MCF 10A (cell line): Measurements from ENCODE around the gene FNDC8. TPM values are rescaled to one million over a fixed set of nuclear protein-coding genes. Genes with fewer than 3 reads are reported as not detected.

Experiments used
- Bru-seq: library from RNA; stranded (reverse); fragments of 400-500 nt; gene quantifications from one replicate; lab custom pipeline; 2021; lab: Mats Ljungman, UMichigan
- BruChase-seq, 2 experiments: library from RNA; stranded (reverse); fragments of 400-500 nt; gene quantifications; one replicate each; lab custom pipeline; 2021; lab: Mats Ljungman, UMichigan
- BruUV-seq: library from RNA; stranded (reverse); fragments of 400-500 nt; replicated peaks from 2 replicates; lab custom pipeline; 2021; lab: Mats Ljungman, UMichigan
- CTCF ChIA-PET: fragments of 300-600 bp; sonication (Branson Sonifier 250); formaldehyde crosslinking; extraction: SDS; loops from one replicate; lab custom pipeline; 2021; ENCODE audit warnings: antibody characterized with exemption, inconsistent platforms; lab: Yijun Ruan, JAX
- POLR2A ChIA-PET: fragments of 300-600, 350-650 bp; sonication (Branson Sonifier 250); formaldehyde crosslinking; extraction: SDS; loops from one replicate; lab custom pipeline; 2020; ENCODE audit warnings: antibody characterized with exemption, inconsistent platforms; lab: Yijun Ruan, JAX
- DNase-seq: peaks from one replicate; pipeline ENCODE4 v3.0.0-alpha.2; 2018; ENCODE audit not compliant: unreplicated experiment
- H3K27ac Mint-ChIP-seq: one replicate; pipeline ENCODE4 v1.8.0; 2022; ENCODE audit warnings: mild to moderate bottlenecking, low read depth, mixed read lengths; ENCODE audit not compliant: unreplicated experiment
- H3K27me3 Mint-ChIP-seq: one replicate; pipeline ENCODE4 v1.8.0; 2022; ENCODE audit warnings: mixed read lengths; ENCODE audit not compliant: insufficient read depth, unreplicated experiment
- H3K36me3 Mint-ChIP-seq: one replicate; pipeline ENCODE4 v1.8.0; 2022; ENCODE audit warnings: mild to moderate bottlenecking, moderate library complexity, mixed read lengths; ENCODE audit not compliant: insufficient read depth, unreplicated experiment
- H3K4me1 Mint-ChIP-seq: one replicate; pipeline ENCODE4 v1.8.0; 2022; ENCODE audit warnings: mixed read lengths; ENCODE audit not compliant: insufficient read depth, unreplicated experiment
- H3K4me3 Mint-ChIP-seq: one replicate; pipeline ENCODE4 v1.8.0; 2022; ENCODE audit warnings: mild to moderate bottlenecking, moderate library complexity, mixed read lengths; ENCODE audit not compliant: unreplicated experiment
- H3K9me3 Mint-ChIP-seq: one replicate; pipeline ENCODE4 v1.8.0; 2022; ENCODE audit warnings: mixed read lengths; ENCODE audit not compliant: unreplicated experiment
- CTCF ChIP-seq: fragments of 200-600 bp; IDR thresholded peaks from one replicate; pipeline ENCODE4 v1.8.0; 2022; ENCODE audit warnings: antibody characterized with exemption, mild to moderate bottlenecking; ENCODE audit not compliant: unreplicated experiment
- intact Hi-C: fragments of 100-400 bp; cut with micrococcal nuclease; formaldehyde crosslinking; loops from 2 replicates; pipeline ENCODE4 v1.14.1; 2022
- long read RNA-seq: library from polyadenylated mRNA; stranded (forward); transcript quantifications from one replicate; pipeline ENCODE4 v2.0.0, GENCODE V29; 2022
- total RNA-seq: library from RNA; stranded (reverse); gene quantifications from 2 replicates; pipeline ENCODE4 v1.2.3, GENCODE V29; 2022

The FNDC8 gene
- total RNA-seq (not detected in 2 replicates), Bru-seq, nascent RNA (not detected), BruChase-seq, experiment 1, labeled RNA remaining after a 6-hour chase (not detected), BruChase-seq, experiment 2, labeled RNA remaining after a 2-hour chase (not detected)
- long read RNA-seq: 0 reads

- DNase-seq: no peak
- Mint-ChIP-seq H3K9me3 (no peaks in the 10 kb centered on the region), H3K4me1 (peaks cover 15% of the 10 kb centered on the region), H3K27ac (no peak within 1 kb of the TSS), H3K27me3 (no peaks in the 10 kb centered on the region), H3K4me3 (no peak within 1 kb of the TSS), H3K36me3 (peaks cover 8% of the 10 kb centered on the region)
- no TSS peak for BruUV-seq
- intact Hi-C loops: no loop called here
- TF ChIP-seq CTCF: no peak
- ChIA-PET CTCF (interaction anchor here (0.6 to 7.0 kb wide), 6 partner anchors 11 to 700 kb away, joined by 3 to 97 read pairs (median 22); partner anchors contain the start of gene UNC45B), POLR2A (interaction anchor here (0.7 kb wide), 1 partner anchor 89 kb away, joined by 3 read pairs; no protein-coding TSS in a partner anchor)
These were observed at the start of gene FNDC8 for GRCh38 chr17:35121315-35121714. Gene FNDC8, plus strand, starts transcription at chr17:35121615. Its CDS starts 79 bp downstream, at chr17:35121694.

GRCh38 chr17:35073183-35073790, 48.1 kb upstream of the FNDC8 start:
- Mint-ChIP-seq H3K36me3 (peaks cover 6% of the 10 kb centered on the region), H3K27ac (no peak overlapping the region), H3K9me3 (no peaks in the 10 kb centered on the region), H3K4me1 (peaks cover 17% of the 10 kb centered on the region), H3K27me3 (no peaks in the 10 kb centered on the region), H3K4me3 (no peak overlapping the region)
- intact Hi-C loops: no loop called here
- no peak for DNase-seq
- no peak for TF ChIP-seq CTCF
- ChIA-PET CTCF (interaction anchor here (0.6 to 1.3 kb wide), 2 partner anchors 91 to 731 kb away, joined by 3 to 4 read pairs; no protein-coding TSS in a partner anchor), POLR2A (interaction anchor here (0.7 to 3.9 kb wide), 3 partner anchors 9 to 1387 kb away, joined by 3 to 20 read pairs (median 5); partner anchors contain the start of gene RFFL)
- no TSS peak for BruUV-seq

GRCh38 chr17:35073991-35074627, 47.3 kb upstream of the FNDC8 start:
- Mint-ChIP-seq H3K9me3 (no peaks in the 10 kb centered on the region), H3K4me1 (peaks cover 17% of the 10 kb centered on the region), H3K4me3 (no peak overlapping the region), H3K27me3 (no peaks in the 10 kb centered on the region), H3K36me3 (peaks cover 6% of the 10 kb centered on the region), H3K27ac (peak overlapping the region; percentile 28)
- POLR2A ChIA-PET: interaction anchor here (1.8 to 3.9 kb wide), 2 partner anchors 10 to 14 kb away, joined by 5 to 20 read pairs; partner anchors contain the start of gene RFFL
- CTCF ChIA-PET: interaction anchor here (0.6 to 1.9 kb wide), 5 partner anchors 8 to 730 kb away, joined by 3 to 12 read pairs (median 3); partner anchors contain the start of gene RFFL
- no peak for DNase-seq
- no TSS peak for BruUV-seq
- no peak for TF ChIP-seq CTCF
- intact Hi-C loops: no loop called here
